CD14-positive monocyte (primary cell): ENCODE data around the gene MYO3B. TPM values are rescaled to one million over a fixed set of nuclear protein-coding genes. Genes with fewer than 3 reads are reported as not detected.

Experiments
- DNase-seq, 3 donors: peaks; one replicate each; pipeline ENCODE4 v3.0.0-alpha.2; 2011 to 2022
- H2AFZ ChIP-seq: 2 replicates; pipeline ENCODE4 v1.6.0; 2012; ENCODE audit warnings: mild to moderate bottlenecking, low read depth, low read length, inconsistent platforms; ENCODE audit not compliant: insufficient read depth, poor library complexity, severe bottlenecking
- H3K27ac ChIP-seq, 2 donors: 1 replicate in 1 of 2; 2 replicates in 1 of 2; pipeline ENCODE4 v1.5.1; 2012 to 2013; ENCODE audit warnings: low read length in 2 of 2, control low read depth in 1 of 2, inconsistent platforms in 1 of 2, low read depth in 1 of 2, mild to moderate bottlenecking in 1 of 2
- H3K27me3 ChIP-seq, 2 donors: one replicate each; pipeline versions ENCODE4 v1.6.0 to v1.6.1; 2011 to 2013; ENCODE audit warnings: low read length in 2 of 2; ENCODE audit not compliant: control insufficient read depth in 2 of 2, insufficient read depth in 2 of 2
- H3K36me3 ChIP-seq, 2 donors: replicated peaks in 1 of 2; 1 replicate in 1 of 2; 2 replicates in 1 of 2; pipeline versions ENCODE4 v1.5.1 to v1.6.1; 2012 to 2013; ENCODE audit warnings: low read length in 2 of 2, control low read depth in 1 of 2, inconsistent platforms in 1 of 2, mild to moderate bottlenecking in 1 of 2; ENCODE audit not compliant: insufficient read depth in 2 of 2, control insufficient read depth in 1 of 2
- H3K4me1 ChIP-seq, 2 donors: 1 replicate in 1 of 2; 2 replicates in 1 of 2; pipeline versions ENCODE4 v1.5.1 to v1.6.1; 2012 to 2013; ENCODE audit warnings: low read length in 2 of 2, control low read depth in 1 of 2, inconsistent platforms in 1 of 2, mild to moderate bottlenecking in 1 of 2, moderate library complexity in 1 of 2; ENCODE audit not compliant: insufficient read depth in 2 of 2, control insufficient read depth in 1 of 2
- H3K4me2 ChIP-seq: replicated peaks from 2 replicates; pipeline ENCODE3; 2012; ENCODE audit warnings: low read length, moderate library complexity, mild to moderate bottlenecking; ENCODE audit not compliant: poor library complexity, severe bottlenecking; ENCODE audit errors: extremely low read depth
- H3K4me3 ChIP-seq, 3 experiments: fragments of 200-600 bp in 1 of 3; sonication (generic) in 1 of 3; replicated peaks in 1 of 3; 1 replicate in 2 of 3; 2 replicates in 1 of 3; pipeline ENCODE4 v1.5.1; 2011 to 2013; ENCODE audit warnings: low read length in 3 of 3, mild to moderate bottlenecking in 3 of 3, control low read depth in 2 of 3, low read depth in 2 of 3, inconsistent platforms in 1 of 3, moderate library complexity in 1 of 3
- H3K79me2 ChIP-seq: 2 replicates; pipeline ENCODE4 v1.6.0; 2012; ENCODE audit warnings: mild to moderate bottlenecking, control low read depth, inconsistent platforms, low read length, moderate library complexity; ENCODE audit not compliant: insufficient read depth
- H3K9ac ChIP-seq: 2 replicates; pipeline ENCODE4 v1.6.0; 2017; ENCODE audit warnings: low read length, mild to moderate bottlenecking; ENCODE audit not compliant: insufficient read depth, poor library complexity, severe bottlenecking
- H3K9me3 ChIP-seq, 2 donors: replicated peaks in 1 of 2; 1 replicate in 1 of 2; 2 replicates in 1 of 2; pipeline versions ENCODE4 v1.5.1 to v1.6.1; 2012 to 2013; ENCODE audit warnings: low read length in 2 of 2, control low read depth in 1 of 2; ENCODE audit not compliant: control insufficient read depth in 1 of 2, insufficient read depth in 1 of 2
- H4K20me1 ChIP-seq: 2 replicates; pipeline ENCODE4 v1.6.0; 2012; ENCODE audit warnings: mild to moderate bottlenecking, low read length, control low read depth, moderate library complexity; ENCODE audit not compliant: insufficient read depth
- H3K27ac Mint-ChIP-seq, 7 donors: one replicate each; pipeline ENCODE4 v1.8.0; 2020; ENCODE audit warnings: mild to moderate bottlenecking in 7 of 7, mixed read lengths in 7 of 7, moderate library complexity in 6 of 7, inconsistent platforms in 2 of 7
- H3K27me3 Mint-ChIP-seq, 3 donors: one replicate each; pipeline ENCODE4 v1.8.0; 2021 to 2022; ENCODE audit warnings: low read depth in 3 of 3, mild to moderate bottlenecking in 3 of 3, mixed read lengths in 3 of 3, moderate library complexity in 3 of 3, inconsistent platforms in 1 of 3
- H3K36me3 Mint-ChIP-seq, 2 donors: one replicate each; pipeline ENCODE4 v1.8.0; 2020; ENCODE audit warnings: mixed read lengths in 2 of 2, inconsistent platforms in 1 of 2, mild to moderate bottlenecking in 1 of 2
- H3K4me1 Mint-ChIP-seq: one replicate; pipeline ENCODE4 v1.8.0; 2020; ENCODE audit warnings: mild to moderate bottlenecking, mixed read lengths
- H3K4me3 Mint-ChIP-seq, 2 donors: one replicate each; pipeline ENCODE4 v1.8.0; 2020; ENCODE audit warnings: mild to moderate bottlenecking in 2 of 2, mixed read lengths in 2 of 2, moderate library complexity in 1 of 2
- H3K9me3 Mint-ChIP-seq, 7 donors: one replicate each; pipeline ENCODE4 v1.8.0; 2020 to 2022; ENCODE audit warnings: mixed read lengths in 7 of 7, mild to moderate bottlenecking in 6 of 7, moderate library complexity in 6 of 7, inconsistent platforms in 2 of 7
- WGBS: methylation state at CpG from one replicate; pipeline ENCODE4 v1.1.5; 2013; ENCODE audit warnings: missing lambda C conversion rate; ENCODE audit not compliant: insufficient coverage; 5-methylcytosine and 5-hydroxymethylcytosine counted together
- intact Hi-C, 2 donors: fragments of 100-400 bp; cut with micrococcal nuclease; formaldehyde crosslinking; loops; one replicate each; pipeline versions ENCODE4 v1.15.0 to v1.15.1; 2023
- polyA plus RNA-seq, 3 donors: library from polyadenylated mRNA; depleted of rRNA in 1 of 3; unstranded in 2 of 3; stranded (reverse) in 1 of 3; fragments of 300-500 nt in 2 of 3; fragments of >200 nt in 1 of 3; fragmentation: Illumina TruSeq in 2 of 3; gene quantifications; 1 replicate in 2 of 3; 2 replicates in 1 of 3; pipeline ENCODE4 v1.2.3, GENCODE V29; 2012 to 2021
- TF ChIP-seq, protein P1 (sequence below): fragments of 200-600 bp; IDR thresholded peaks from one replicate; pipeline ENCODE4 v1.8.0; 2022; ENCODE audit warnings: antibody characterized with exemption, mild to moderate bottlenecking

MYO3B gene
- polyA plus RNA-seq, 3 donors: not detected

DNA sequence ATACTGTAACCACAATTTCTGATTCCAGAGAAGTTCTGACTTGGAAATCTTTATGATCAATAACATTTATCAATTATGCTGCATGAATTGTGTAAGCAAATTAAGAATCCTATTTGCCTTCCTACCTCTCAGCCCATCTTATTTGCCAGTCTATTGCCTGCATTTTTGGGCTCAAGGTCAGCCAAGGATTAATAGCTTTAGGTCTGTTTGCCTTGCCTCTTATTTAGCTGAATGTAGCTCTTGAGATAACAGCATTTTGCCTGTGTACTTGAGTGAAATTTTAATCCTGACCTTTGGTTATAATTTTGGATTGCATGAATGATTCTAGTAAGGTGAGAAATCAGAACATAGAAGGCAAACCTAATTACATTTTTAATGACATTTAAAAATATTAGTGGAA lies 51.2 kb downstream of the MYO3B start:
- H4K20me1 ChIP-seq: no peaks in the 10 kb centered on the region
- Mint-ChIP-seq H3K36me3 (no peaks in the 10 kb centered on the region), H3K4me3 (no peak overlapping the region), H3K27ac (no peak overlapping the region), H3K4me1 (no peaks in the 10 kb centered on the region), H3K9me3 (no peaks in the 10 kb centered on the region), H3K27me3 (peaks cover 0 to 2% (median 1%) of the 10 kb centered on the region in 3 donors)
- no peak for DNase-seq
- H3K36me3 ChIP-seq: no peaks in the 10 kb centered on the region
- H3K4me3 ChIP-seq: no peak overlapping the region
- no peaks in the 10 kb centered on the region for H3K27me3 ChIP-seq
- TF ChIP-seq, protein P1, sequence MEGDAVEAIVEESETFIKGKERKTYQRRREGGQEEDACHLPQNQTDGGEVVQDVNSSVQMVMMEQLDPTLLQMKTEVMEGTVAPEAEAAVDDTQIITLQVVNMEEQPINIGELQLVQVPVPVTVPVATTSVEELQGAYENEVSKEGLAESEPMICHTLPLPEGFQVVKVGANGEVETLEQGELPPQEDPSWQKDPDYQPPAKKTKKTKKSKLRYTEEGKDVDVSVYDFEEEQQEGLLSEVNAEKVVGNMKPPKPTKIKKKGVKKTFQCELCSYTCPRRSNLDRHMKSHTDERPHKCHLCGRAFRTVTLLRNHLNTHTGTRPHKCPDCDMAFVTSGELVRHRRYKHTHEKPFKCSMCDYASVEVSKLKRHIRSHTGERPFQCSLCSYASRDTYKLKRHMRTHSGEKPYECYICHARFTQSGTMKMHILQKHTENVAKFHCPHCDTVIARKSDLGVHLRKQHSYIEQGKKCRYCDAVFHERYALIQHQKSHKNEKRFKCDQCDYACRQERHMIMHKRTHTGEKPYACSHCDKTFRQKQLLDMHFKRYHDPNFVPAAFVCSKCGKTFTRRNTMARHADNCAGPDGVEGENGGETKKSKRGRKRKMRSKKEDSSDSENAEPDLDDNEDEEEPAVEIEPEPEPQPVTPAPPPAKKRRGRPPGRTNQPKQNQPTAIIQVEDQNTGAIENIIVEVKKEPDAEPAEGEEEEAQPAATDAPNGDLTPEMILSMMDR: no peak
- no peak overlapping the region for H3K9ac ChIP-seq
- intact Hi-C loops: no loop called here
- H2AFZ ChIP-seq: no peak overlapping the region
- H3K4me2 ChIP-seq: no peak overlapping the region
- no peaks in the 10 kb centered on the region for H3K4me1 ChIP-seq
- H3K27ac ChIP-seq: no peak overlapping the region
- H3K9me3 ChIP-seq: no peaks in the 10 kb centered on the region
- H3K79me2 ChIP-seq: no peaks in the 10 kb centered on the region

DNA sequence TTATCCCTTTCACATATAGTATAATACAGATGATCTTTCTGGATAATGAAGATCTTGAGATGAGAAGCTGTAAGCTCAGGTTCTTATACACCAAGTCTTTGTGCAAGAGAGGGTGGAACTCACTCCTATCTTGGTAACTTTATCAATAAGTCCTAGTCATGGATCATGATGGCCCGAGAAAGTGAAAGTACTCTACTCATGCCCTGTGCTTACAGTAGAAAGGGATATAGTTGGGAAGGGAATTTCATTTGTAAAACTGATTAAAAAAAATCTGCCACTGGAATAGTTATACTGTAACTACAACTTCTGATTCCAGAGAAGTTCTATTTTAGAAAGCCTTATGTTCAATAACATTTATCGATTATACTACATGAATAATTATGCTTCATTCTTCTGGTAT lies 51.8 kb downstream of the MYO3B start:
- no peak overlapping the region for H3K4me3 Mint-ChIP-seq
- Histone ChIP-seq H3K9me3 (no peaks in the 10 kb centered on the region), H3K79me2 (no peaks in the 10 kb centered on the region), H3K9ac (no peak overlapping the region), H3K4me3 (no peak overlapping the region), H2AFZ (no peak overlapping the region), H3K27me3 (no peaks in the 10 kb centered on the region), H3K4me2 (no peak overlapping the region), H3K27ac (no peak overlapping the region), H3K4me1 (no peaks in the 10 kb centered on the region), H3K36me3 (no peaks in the 10 kb centered on the region), H4K20me1 (no peaks in the 10 kb centered on the region)
- no peak overlapping the region for H3K27ac Mint-ChIP-seq
- H3K36me3 Mint-ChIP-seq: no peaks in the 10 kb centered on the region
- H3K4me1 Mint-ChIP-seq: no peaks in the 10 kb centered on the region
- H3K27me3 Mint-ChIP-seq: peaks cover 0 to 6% (median 1%) of the 10 kb centered on the region in 3 donors
- no peak for DNase-seq
- WGBS: no CpG with 5 or more reads among the region's 2 CpGs
- TF ChIP-seq, protein P1: no peak
- intact Hi-C loops: loop anchor here in 1 of 2 donors (5.0 kb wide), 1 partner anchor 583 kb away; no protein-coding TSS in a partner anchor
- H3K9me3 Mint-ChIP-seq: no peaks in the 10 kb centered on the region
